Stimulated activated CD4-positive, alpha-beta T cell treated with anti-CD3 and anti-CD28 coated beads, Interleukin-1b, Interleukin-23, amount 100 ng/mL, for 24 hours (primary cell): ENCODE results near the gene DNM1.
"Not testable (repeated sequence)": the region's sequence is repeated elsewhere in the genome, so short reads cannot be mapped to it uniquely, and the experiment has no call there.

Experiments
- DNase-seq, 4 experiments: peaks; one replicate each; pipeline ENCODE4 v3.0.0-alpha.2; 2020; ENCODE audit warnings: low read depth in 4 of 4, low spot score in 1 of 4

Gene DNM1

DNA sequence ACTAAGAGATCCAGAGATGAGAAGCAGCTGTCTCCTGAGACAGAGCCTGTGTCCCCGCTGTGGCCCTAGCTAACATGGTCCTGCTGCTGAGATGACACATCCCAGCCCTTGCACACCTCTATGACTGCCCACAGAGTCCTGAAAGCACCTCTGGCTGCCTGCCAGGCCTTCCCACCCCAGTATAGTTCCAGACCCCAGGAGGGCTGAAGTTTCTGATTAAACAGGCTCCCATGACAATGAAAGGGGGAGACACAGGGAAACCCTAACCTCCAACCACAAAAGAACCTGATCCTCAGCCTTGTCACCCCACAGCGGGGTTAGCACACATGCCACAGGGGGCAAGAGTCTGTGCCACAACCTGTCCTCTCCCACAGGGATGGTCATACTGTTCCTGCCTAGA is 27.5 kb upstream of the DNM1 start:
- no peak for DNase-seq

- no peak for DNase-seq
Observed at GRCh38 chr9:128178806-128179431, 24.3 kb upstream of the DNM1 start.

- no peak for DNase-seq
Observed at GRCh38 chr9:128180001-128180400, 23.2 kb upstream of the DNM1 start.

DNA sequence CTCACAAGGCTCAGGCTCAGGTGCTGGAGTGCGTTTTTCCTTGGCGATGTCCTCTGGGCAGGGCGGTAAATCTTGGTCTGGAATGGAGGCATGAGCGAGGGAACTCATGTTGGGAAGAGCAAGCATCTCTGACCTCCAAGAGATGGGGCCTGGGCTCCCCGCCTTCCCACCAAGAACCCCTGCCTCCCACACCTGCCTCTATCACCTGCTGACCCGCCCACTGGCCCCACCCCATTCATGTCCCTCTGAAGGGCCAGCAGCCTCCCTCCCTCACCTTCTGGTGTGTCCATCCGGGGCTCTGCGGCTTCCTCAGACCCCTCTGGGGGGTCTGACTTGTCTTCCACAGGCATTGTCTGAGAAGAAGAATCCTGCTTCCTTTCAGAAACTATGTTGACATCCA is 22.7 kb upstream of the DNM1 start:
- DNase-seq = no peak

DNA sequence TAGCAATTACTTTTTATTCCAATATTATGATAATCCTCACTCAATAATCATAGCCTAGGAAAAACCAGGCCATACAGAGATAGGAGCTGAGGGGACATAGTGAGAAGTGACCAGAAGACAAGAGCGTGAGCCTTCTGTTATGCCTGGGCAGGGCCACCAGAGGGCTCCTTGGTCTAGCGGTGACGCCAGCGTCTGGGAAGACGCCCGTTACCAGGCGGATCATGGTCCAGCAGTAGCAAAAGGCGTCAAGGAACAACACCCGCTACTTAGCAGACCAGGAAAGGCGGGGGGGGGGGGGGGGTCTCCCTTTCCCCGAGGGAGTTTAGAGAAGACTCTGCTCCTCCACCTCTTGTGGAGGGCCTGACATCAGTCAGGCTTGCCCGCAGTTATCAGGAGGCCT is 21.7 kb upstream of the DNM1 start:
- not testable (repeated sequence) for DNase-seq

GRCh38 chr9:128182893-128183588 is 20.1 kb upstream of the DNM1 start:
- DNase-seq = no peak

DNA sequence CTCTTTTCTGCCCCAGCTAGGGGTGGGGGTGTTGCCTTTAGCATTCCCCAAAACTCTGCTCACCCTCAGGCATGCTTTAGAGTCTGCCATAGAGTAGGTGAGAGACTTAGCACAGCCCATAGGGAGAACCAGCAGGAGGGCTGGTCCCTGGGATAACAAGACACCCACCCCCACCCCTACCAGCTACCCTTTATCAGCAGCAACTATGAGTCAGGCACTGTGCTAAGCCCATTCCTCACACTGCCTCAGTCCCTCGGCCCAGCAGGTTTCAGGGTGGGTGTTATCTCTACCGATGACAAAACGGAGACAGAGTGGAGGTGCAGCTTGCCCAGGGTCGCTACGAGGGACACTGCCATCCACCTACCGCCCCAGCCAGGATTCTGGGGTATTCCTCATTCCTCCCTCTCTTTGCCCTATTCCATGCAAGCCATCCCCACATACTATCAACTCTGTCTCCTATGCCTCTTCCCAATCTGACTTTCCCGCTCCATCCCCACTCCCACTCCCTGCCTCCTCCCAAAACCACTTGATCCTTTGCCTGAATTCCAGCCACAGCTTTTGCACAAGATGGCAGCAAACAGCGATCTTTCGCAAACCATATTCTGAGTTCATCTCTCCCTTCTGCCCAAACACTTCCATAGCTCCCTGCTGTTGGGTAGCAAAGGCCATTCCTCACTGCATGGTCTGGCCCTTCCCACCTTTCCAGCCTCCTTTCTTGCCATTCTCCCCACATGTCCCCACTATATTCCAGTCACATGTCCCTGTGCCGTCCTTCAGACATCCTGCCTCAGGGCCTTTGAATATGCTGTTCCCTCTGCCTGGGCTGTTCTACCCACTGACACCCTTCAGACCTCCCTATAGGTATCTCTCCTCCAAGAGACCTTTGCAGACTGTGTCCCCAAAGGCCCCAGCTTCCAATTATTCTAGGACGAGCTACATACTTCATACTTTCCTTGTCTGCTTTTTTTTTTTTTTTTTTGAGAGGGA is 16.9 kb upstream of the DNM1 start:
- DNase-seq = no peak

DNA sequence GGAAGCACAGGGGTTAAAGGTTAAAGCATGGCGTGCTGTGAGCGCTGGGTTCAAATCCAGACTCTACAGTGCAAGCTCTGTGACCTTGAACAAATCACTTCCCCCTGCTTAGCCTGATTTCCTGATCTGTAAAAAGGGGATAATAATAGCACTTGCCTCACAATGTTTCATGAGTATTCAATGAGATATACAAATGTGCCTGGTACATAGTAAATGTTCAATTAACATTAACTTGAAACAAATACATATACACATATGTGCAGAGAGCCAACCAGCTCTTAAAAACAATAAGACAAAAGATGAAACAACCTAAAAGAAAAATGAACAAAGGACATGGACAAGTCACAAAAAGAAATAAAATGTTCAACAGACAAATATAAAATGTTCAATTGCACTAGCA is 15.8 kb upstream of the DNM1 start:
- DNase-seq = no peak

DNA sequence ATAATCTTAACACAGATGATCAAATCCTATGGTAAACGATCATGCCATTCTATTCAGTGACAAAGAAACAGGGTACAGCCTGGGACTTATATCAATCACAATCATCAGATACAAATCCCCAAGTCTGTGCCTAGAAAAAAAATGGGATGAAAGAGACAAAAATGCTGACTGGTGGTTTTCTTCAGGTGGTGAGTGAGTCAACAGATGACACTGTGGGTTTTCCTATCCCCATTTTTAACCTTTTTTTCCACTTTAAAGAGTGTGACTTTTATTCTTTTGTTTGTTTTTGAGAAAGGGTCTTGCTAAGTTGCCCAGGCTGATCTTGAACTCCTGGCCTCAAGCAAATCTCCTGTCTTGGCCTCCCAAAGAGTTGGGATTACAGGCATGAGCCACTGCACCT is 15.0 kb upstream of the DNM1 start:
- DNase-seq = no peak

- DNase-seq = no peak
Observed at GRCh38 chr9:128190013-128190412, 13.2 kb upstream of the DNM1 start.

- no peak for DNase-seq
Observed at GRCh38 chr9:128190516-128191405, 12.4 kb upstream of the DNM1 start.

DNA sequence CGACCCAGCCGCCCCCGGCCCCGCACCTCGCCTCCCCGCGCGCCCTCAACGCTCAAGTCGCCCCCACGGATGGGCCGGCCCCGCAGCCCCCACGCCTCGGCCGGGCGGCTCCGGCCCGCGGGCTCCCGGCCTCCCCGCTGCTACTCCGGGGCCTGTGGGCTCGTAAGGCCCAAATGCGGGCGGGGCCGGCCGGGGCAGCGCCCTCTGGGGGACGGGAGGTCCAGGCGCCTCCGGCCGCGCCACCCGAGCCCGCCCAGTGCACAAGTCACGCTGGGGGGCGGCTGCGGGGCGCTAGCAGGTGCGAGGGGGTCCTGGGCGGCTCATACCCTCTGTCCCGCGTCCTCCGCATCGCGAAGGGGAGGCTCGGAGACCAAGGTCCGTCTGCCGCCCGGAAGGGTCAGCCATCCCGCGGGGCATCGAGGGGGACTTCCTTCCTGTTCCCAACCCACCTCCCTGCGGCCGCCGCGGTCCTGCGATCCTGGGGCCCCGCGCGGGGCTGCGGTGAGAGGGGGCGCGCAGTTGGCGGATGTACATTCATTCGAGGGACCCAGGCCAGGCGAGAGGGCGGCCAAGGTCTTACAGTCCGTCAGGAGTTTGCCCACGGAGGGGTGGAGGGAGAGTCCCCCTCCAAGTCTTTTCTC is 11.7 kb upstream of the DNM1 start, which contains the start of gene CIZ1:
Gene CIZ1 (minus strand): TSS at position 167 of the 641 bp plus-strand sequence. CDS start 715 bp downstream, outside the sequence.
- peak; percentile 35 to 66 (median 55) for DNase-seq

GRCh38 chr9:128192601-128193371 is 10.4 kb upstream of the DNM1 start:
- peak in 2 of 4 experiments; percentile 19 to 41 for DNase-seq

GRCh38 chr9:128193469-128194096 is 9.6 kb upstream of the DNM1 start:
- DNase-seq = no peak

DNA sequence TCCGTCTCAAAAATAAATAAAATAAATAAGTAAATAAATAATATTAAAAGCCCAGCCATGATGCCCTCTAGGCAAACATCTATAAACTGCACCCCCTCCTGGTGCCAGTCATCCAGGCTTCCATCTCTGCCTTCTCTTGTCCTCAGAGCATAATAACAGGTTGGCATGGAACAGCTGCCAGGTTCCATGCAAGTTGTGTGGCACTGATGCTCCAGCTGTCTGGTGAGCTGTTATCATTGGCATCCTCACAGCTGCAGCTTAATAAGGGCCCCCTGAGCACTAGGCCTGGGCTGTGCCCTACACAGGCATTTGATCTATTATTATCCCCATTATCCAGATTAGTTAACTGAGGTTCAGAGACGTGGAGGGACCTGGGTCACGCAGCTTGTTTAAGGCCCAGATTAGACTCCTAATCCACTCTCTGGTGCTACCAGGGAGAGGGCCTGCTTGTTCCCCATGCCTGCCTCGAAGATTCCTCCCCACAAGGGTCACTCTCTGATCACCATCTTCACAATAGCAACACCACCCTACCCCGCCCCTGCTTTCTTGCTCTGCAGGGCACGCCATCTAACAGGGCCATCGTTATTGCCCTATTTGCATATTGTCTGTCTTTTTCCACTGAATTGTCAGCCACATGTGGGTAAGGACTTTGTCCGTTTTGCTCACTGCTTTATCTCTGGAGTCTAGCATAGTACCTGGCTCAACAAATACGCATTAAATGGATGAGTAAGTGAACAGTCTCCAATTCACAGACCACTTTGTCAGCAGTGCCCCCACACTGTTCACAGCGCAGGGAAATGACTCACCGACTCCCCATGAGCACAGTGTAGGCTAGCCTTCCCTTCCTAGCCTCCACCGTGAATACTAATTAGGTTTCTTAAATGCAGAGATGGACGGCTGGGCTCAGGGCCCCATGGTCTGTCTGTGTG is 1.5 kb upstream of the DNM1 start:
- DNase-seq = no peak

DNA sequence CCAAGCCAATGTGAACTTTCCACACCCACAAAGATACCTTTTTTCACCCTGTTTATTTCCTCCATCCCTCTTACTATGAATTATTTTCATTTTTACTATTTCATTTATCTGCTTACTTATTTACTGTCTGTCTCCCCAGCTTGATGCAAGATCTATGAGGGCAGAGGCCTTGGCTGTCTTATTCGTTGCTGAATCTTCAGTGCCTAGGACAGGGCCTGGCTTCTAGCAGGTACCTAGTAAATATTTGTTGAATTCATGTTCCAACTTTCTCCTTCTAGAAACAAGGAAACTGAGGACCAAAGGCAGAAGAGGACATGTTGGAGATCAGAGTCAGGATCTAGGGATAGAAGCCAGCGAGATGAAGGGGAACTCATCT is 543 bp upstream of the DNM1 start:
- no peak for DNase-seq

- no peak for DNase-seq
Observed at GRCh38 chr9:128203707-128204551, 750 bp downstream of the DNM1 start.
